NCI-H2227 (cell line): ENCODE measurements around the gene CAPN5.

Experiments used
- DNase-seq: peaks from one replicate; lab custom pipeline; 2025; ENCODE audit not compliant: unreplicated experiment; lab: John Stamatoyannopoulos, UW

CAPN5 gene

GRCh38 chr11:77063861-77064260 lies 2.9 kb upstream of the CAPN5 start:
- no peak for DNase-seq

- DNase-seq, result no peak
Measured at GRCh38 chr11:77064648-77065217, 2.0 kb upstream of the CAPN5 start.

GRCh38 chr11:77065878-77066228 lies 918 bp upstream of the CAPN5 start:
- DNase-seq, result peak; percentile 64

- no peak for DNase-seq
Measured at GRCh38 chr11:77067861-77068443, 1.2 kb downstream of the CAPN5 start.

- DNase-seq, result no peak
Measured at GRCh38 chr11:77068457-77069335, 1.9 kb downstream of the CAPN5 start.

GRCh38 chr11:77069336-77069968 lies 2.7 kb downstream of the CAPN5 start:
- no peak for DNase-seq

- DNase-seq, result no peak
Measured at GRCh38 chr11:77069969-77070582, 3.3 kb downstream of the CAPN5 start.

GRCh38 chr11:77071077-77071476 lies 4.3 kb downstream of the CAPN5 start:
- no peak for DNase-seq

- no peak for DNase-seq
Measured at GRCh38 chr11:77071671-77072605, 5.2 kb downstream of the CAPN5 start.

GRCh38 chr11:77072851-77073327 lies 6.1 kb downstream of the CAPN5 start:
- DNase-seq, result no peak

GRCh38 chr11:77073328-77074001 lies 6.7 kb downstream of the CAPN5 start:
- peak; percentile 26 for DNase-seq

- no peak for DNase-seq
Measured at GRCh38 chr11:77074205-77074604, 7.4 kb downstream of the CAPN5 start.

- no peak for DNase-seq
Measured at GRCh38 chr11:77074626-77075221, 8.0 kb downstream of the CAPN5 start.

GRCh38 chr11:77075425-77075905 lies 8.7 kb downstream of the CAPN5 start:
- no peak for DNase-seq

GRCh38 chr11:77079666-77080065 lies 12.9 kb downstream of the CAPN5 start:
- no peak for DNase-seq

GRCh38 chr11:77080643-77081210 lies 14.0 kb downstream of the CAPN5 start:
- DNase-seq, result no peak

GRCh38 chr11:77081381-77081851 lies 14.6 kb downstream of the CAPN5 start:
- no peak for DNase-seq

GRCh38 chr11:77081976-77082836 lies 15.4 kb downstream of the CAPN5 start:
- no peak for DNase-seq
